ENCODE measurements around the gene PDGFRB.

- no peak for TF ChIP-seq CTCF (IDR thresholded peaks at IDR 0.05; ENCODE audit: insufficient read depth, low read length, poor library complexity, severe bottlenecking)
- no peak for TF ChIP-seq EZH2phosphoT487 (conservative IDR thresholded peaks at IDR 0.05; ENCODE audit: low read length)
Observed at GRCh38 chr5:150066436-150066835, 89.2 kb downstream of the PDGFRB start.

All from SU-DHL-6 (cell line).